ENCODE measurements around the gene CSPG4. TPM values are rescaled to one million over a fixed set of nuclear protein-coding genes. Genes with fewer than 3 reads are reported as not detected.

CSPG4 gene
- total RNA-seq, 4 donors from 2014 or later: 29.9 to 144 (median 49.7) TPM

GRCh38 chr15:75659141-75659771 lies 53.4 kb downstream of the CSPG4 start:
- DNase-seq (ENCODE audit: low spot score) (no peak), ATAC-seq (ENCODE audit: low FRiP score) (no peak)
- TF ChIP-seq, protein P1, sequence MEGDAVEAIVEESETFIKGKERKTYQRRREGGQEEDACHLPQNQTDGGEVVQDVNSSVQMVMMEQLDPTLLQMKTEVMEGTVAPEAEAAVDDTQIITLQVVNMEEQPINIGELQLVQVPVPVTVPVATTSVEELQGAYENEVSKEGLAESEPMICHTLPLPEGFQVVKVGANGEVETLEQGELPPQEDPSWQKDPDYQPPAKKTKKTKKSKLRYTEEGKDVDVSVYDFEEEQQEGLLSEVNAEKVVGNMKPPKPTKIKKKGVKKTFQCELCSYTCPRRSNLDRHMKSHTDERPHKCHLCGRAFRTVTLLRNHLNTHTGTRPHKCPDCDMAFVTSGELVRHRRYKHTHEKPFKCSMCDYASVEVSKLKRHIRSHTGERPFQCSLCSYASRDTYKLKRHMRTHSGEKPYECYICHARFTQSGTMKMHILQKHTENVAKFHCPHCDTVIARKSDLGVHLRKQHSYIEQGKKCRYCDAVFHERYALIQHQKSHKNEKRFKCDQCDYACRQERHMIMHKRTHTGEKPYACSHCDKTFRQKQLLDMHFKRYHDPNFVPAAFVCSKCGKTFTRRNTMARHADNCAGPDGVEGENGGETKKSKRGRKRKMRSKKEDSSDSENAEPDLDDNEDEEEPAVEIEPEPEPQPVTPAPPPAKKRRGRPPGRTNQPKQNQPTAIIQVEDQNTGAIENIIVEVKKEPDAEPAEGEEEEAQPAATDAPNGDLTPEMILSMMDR (IDR thresholded peaks at IDR 0.05): no peak

- TF ChIP-seq, protein P1 (IDR thresholded peaks at IDR 0.05): no peak
- no peak for DNase-seq (ENCODE audit: low spot score)
- no peak for ATAC-seq (ENCODE audit: low FRiP score)
These were observed 55.8 kb downstream of the CSPG4 start for GRCh38 chr15:75656813-75657212.

GRCh38 chr15:75656331-75656730 lies 56.3 kb downstream of the CSPG4 start:
- no peak for ATAC-seq (ENCODE audit: low FRiP score)
- TF ChIP-seq, protein P1 (IDR thresholded peaks at IDR 0.05): no peak
- DNase-seq (ENCODE audit: low spot score): no peak

DNA sequence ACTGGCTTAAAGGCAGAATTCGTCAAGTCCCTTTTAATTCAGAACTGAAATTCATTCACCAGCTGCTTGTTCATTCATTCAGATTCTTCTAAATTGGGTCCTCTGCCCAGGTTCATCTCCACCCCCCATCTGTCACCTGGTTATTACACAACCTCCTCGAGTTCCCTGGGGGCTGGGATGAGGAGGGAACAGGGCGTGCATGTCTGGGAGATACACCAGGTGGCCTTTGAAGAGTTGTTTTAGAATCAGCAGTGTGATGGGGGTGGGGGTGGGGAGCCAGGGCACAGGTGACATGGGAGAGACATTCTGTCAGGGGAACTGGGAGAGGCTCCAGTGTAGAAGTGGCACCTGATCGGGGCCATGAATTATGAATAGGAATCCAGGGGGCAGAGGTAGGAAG lies 56.7 kb downstream of the CSPG4 start:
- TF ChIP-seq, protein P1 (IDR thresholded peaks at IDR 0.05): no peak
- no peak for DNase-seq (ENCODE audit: low spot score)
- no peak for ATAC-seq (ENCODE audit: low FRiP score)

DNA sequence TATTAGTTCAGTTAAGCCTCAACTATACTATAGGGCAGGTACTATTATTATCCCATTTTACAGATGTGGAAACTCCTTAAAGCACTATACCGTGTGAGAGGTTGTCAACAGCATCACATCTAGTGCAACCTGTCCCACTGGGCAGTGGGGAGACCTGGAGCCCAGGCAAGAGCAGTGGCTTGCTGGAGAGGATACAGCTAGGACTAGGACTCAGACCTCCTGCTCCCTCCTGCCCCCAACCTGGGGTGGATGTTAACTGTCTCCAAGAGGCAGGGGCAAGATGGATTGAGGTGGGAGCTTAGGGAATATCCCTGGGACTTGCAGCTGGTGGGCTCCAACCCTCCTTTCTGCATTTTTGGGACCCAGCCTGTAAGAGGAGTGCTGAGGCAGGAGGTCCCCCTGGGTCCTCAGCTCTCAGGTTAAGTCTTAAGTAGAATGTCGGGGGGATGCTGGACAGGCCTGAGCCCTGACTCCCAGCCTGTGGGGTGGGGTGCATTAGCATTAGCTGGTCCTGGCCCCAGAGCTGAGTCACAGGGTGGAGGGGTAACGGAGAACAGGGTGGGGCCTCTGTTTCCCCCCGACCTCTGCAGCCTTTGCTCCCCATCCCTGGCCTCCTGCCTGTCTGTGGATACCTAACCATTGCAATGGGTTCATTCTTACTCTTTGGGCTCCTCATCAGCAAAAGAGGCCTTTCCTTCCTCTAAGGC lies 58.3 kb downstream of the CSPG4 start:
- ATAC-seq (ENCODE audit: low FRiP score) (no peak), DNase-seq (ENCODE audit: low spot score) (no peak)
- TF ChIP-seq, protein P1 (IDR thresholded peaks at IDR 0.05): no peak

GRCh38 chr15:75653347-75653913 lies 59.2 kb downstream of the CSPG4 start:
- TF ChIP-seq, protein P1 (IDR thresholded peaks at IDR 0.05): no peak
- DNase-seq (ENCODE audit: low spot score) (no peak), ATAC-seq (ENCODE audit: low FRiP score) (no peak)
